Lower lobe of right lung (tissue), 2 donors: ENCODE results near the gene NUP98. TPM values are rescaled to one million over a fixed set of nuclear protein-coding genes. Genes with fewer than 3 reads are reported as not detected.

Source experiments
- ATAC-seq, 2 donors: fragments of 200-7000 bp; cut with Tn5 transposase; one replicate each; pipeline ENCODE4 v1.9.1; 2020 to 2022; ENCODE audit warnings: mild to moderate bottlenecking in 2 of 2, moderate library complexity in 2 of 2
- DNase-seq: peaks from one replicate; pipeline ENCODE4 v3.0.0-alpha.2; 2020
- H3K27ac ChIP-seq: fragments of 200-600 bp; one replicate; pipeline ENCODE4 v1.8.0; 2022
- H3K27me3 ChIP-seq: fragments of 200-600 bp; one replicate; pipeline ENCODE4 v1.8.0; 2022; ENCODE audit warnings: low read depth
- H3K36me3 ChIP-seq: fragments of 200-600 bp; one replicate; pipeline ENCODE4 v1.8.0; 2022; ENCODE audit warnings: mild to moderate bottlenecking
- H3K4me1 ChIP-seq: fragments of 200-600 bp; one replicate; pipeline ENCODE4 v1.8.0; 2022
- H3K4me3 ChIP-seq: fragments of 200-600 bp; one replicate; pipeline ENCODE4 v1.8.0; 2022; ENCODE audit warnings: mild to moderate bottlenecking
- H3K9me3 ChIP-seq: fragments of 200-600 bp; one replicate; pipeline ENCODE4 v1.8.0; 2022
- intact Hi-C: fragments of 100-400 bp; cut with DNase I; formaldehyde crosslinking; loops from one replicate; pipeline ENCODE4 v1.11.0; 2022
- total RNA-seq: library from RNA; stranded (reverse); fragmentation: NEBNext Ultra II Directional; extraction: Animal tissue kit (Norgen Biotek cat#: 25700); gene quantifications from one replicate; pipeline ENCODE4 v1.2.1, GENCODE V29; 2021
- TF ChIP-seq, protein P1 (sequence below): fragments of 200-600 bp; IDR thresholded peaks from one replicate; pipeline ENCODE4 v1.8.0; 2022; ENCODE audit warnings: antibody characterized with exemption, mild to moderate bottlenecking
- donor health status: DM: no; HTN: yes; CAD: no; lungs with severe emphysema.

Gene NUP98
- total RNA-seq, 1 donor from 2014 or later = 62.3 TPM

- TF ChIP-seq, protein P1, sequence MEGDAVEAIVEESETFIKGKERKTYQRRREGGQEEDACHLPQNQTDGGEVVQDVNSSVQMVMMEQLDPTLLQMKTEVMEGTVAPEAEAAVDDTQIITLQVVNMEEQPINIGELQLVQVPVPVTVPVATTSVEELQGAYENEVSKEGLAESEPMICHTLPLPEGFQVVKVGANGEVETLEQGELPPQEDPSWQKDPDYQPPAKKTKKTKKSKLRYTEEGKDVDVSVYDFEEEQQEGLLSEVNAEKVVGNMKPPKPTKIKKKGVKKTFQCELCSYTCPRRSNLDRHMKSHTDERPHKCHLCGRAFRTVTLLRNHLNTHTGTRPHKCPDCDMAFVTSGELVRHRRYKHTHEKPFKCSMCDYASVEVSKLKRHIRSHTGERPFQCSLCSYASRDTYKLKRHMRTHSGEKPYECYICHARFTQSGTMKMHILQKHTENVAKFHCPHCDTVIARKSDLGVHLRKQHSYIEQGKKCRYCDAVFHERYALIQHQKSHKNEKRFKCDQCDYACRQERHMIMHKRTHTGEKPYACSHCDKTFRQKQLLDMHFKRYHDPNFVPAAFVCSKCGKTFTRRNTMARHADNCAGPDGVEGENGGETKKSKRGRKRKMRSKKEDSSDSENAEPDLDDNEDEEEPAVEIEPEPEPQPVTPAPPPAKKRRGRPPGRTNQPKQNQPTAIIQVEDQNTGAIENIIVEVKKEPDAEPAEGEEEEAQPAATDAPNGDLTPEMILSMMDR = no peak
- peaks cover 98% of the 10 kb centered on the region for H3K36me3 ChIP-seq
- H3K4me3 ChIP-seq = no peak overlapping the region
Measured at GRCh38 chr11:3737386-3737933, 59.9 kb downstream of the NUP98 start.

GRCh38 chr11:3736816-3737215 lies 60.5 kb downstream of the NUP98 start:
- H3K27me3 ChIP-seq = no peaks in the 10 kb centered on the region
- no peaks in the 10 kb centered on the region for H3K4me1 ChIP-seq
- TF ChIP-seq, protein P1 = no peak
- no peaks in the 10 kb centered on the region for H3K9me3 ChIP-seq
- intact Hi-C loops = no loop called here
- no peak overlapping the region for H3K27ac ChIP-seq
- no peak for ATAC-seq
- no peak overlapping the region for H3K4me3 ChIP-seq
- H3K36me3 ChIP-seq = peaks cover 96% of the 10 kb centered on the region
- no peak for DNase-seq

More at GRCh38 chr11:3737386-3737933, 59.9 kb downstream of the NUP98 start:
- no peaks in the 10 kb centered on the region for H3K4me1 ChIP-seq
- H3K27me3 ChIP-seq = no peaks in the 10 kb centered on the region
- no peak overlapping the region for H3K27ac ChIP-seq
- intact Hi-C loops = no loop called here
- DNase-seq (no peak), ATAC-seq (no peak)
- H3K9me3 ChIP-seq = no peaks in the 10 kb centered on the region

DNA sequence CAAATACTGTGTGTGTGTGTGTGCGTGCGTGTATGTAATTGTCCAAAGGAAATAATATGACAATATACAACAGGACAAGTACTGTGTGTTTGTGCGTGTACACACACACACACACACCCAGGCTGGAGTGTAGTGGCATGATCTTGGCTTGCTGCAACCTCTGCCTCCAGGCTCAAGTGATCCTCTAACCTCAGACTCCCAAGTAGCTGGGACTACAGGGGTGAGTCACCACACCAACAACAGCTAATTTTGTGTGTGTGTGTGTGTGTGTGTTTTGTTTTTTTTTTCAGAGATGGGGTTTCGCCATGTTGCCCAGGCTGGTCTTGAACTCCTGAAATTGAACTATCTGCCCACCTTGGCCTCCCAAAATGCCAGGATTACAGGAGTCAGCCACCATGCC lies 61.5 kb downstream of the NUP98 start:
- TF ChIP-seq, protein P1 = no peak
- Histone ChIP-seq H3K4me1 (no peaks in the 10 kb centered on the region), H3K4me3 (no peak overlapping the region), H3K27ac (no peak overlapping the region), H3K27me3 (no peaks in the 10 kb centered on the region), H3K9me3 (no peaks in the 10 kb centered on the region), H3K36me3 (peaks cover 96% of the 10 kb centered on the region)
- DNase-seq (no peak), ATAC-seq (no peak)
- intact Hi-C loops = no loop called here

DNA sequence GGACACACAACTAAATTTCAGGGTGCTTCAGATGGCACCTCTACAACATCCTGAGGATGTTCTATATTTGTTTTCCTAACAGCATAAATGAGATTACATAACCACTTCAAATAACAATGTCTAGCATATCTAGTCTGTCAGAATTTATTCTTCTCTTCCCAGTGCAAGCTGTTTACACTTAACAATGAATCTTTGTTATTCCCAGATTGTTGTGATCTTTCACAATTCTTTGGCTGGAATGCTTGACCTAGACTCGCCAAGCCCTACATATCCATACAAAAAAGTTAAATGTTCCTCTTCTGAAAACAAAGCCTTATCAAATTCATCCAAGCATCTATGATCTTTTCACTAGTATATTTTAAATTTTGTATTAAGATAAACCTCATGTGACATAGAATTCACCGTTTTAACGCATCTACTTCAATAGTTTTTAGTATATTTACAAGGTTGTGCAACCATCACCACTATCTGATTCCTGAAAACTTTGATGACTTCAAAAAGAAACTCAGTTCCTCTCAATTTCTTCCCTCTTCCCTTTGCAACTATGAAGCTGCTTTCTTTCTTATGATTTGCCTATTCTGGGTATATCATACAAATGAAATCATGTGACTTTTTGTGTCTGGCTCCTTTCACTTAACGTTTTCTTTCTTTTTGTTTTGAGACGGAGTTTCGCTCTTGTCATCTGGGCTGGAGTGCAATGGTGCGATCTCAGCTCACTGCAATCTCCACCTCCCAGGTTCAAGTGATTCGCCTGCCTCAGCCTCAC lies 64.5 kb downstream of the NUP98 start:
- intact Hi-C loops = no loop called here
- no peak for DNase-seq

GRCh38 chr11:3723014-3723708 lies 74.2 kb downstream of the NUP98 start:
- Histone ChIP-seq H3K27me3 (no peaks in the 10 kb centered on the region), H3K9me3 (no peaks in the 10 kb centered on the region), H3K27ac (no peak overlapping the region), H3K4me3 (no peak overlapping the region), H3K4me1 (no peaks in the 10 kb centered on the region), H3K36me3 (peaks cover 98% of the 10 kb centered on the region)
- intact Hi-C loops = no loop called here
- DNase-seq = no peak
- peak; percentile 28 to 56 for ATAC-seq
- TF ChIP-seq, protein P1 = no peak

More for the DNA sequence above, 64.5 kb downstream of the NUP98 start:
- Histone ChIP-seq H3K27me3 (no peaks in the 10 kb centered on the region), H3K4me3 (no peak overlapping the region), H3K36me3 (peaks cover 96% of the 10 kb centered on the region), H3K4me1 (no peaks in the 10 kb centered on the region), H3K9me3 (no peaks in the 10 kb centered on the region), H3K27ac (no peak overlapping the region)
- TF ChIP-seq, protein P1 = no peak
- ATAC-seq = no peak
